Measurements from ENCODE around the gene ATE1. TPM values are rescaled to one million over a fixed set of nuclear protein-coding genes. Genes with fewer than 3 reads are reported as not detected.

ATE1 gene
- total RNA-seq, 1 experiment from 2014 or later, result 18.7 TPM

GRCh38 chr10:121796342-121796741 is 131.5 kb downstream of the ATE1 start:
- no TSS peak for BruUV-seq (replicated peaks)
- intact Hi-C loops (cut with micrococcal nuclease; ENCODE audit: unreplicated experiment), result no loop called here
- TF ChIP-seq CTCF (IDR thresholded peaks at IDR 0.05; ENCODE audit: unreplicated experiment), result no peak
- no peaks in the 10 kb centered on the region for H3K36me3 Mint-ChIP-seq (ENCODE audit: insufficient read depth, unreplicated experiment)
- no peaks in the 10 kb centered on the region for H3K27me3 Mint-ChIP-seq (ENCODE audit: unreplicated experiment)
- no peak overlapping the region for H3K27ac Mint-ChIP-seq (ENCODE audit: unreplicated experiment)
- H3K4me3 Mint-ChIP-seq (ENCODE audit: low read depth, unreplicated experiment), result no peak overlapping the region
- DNase-seq, result no peak
- H3K9me3 Mint-ChIP-seq (ENCODE audit: low read depth, unreplicated experiment), result no peaks in the 10 kb centered on the region
- CTCF ChIA-PET, result no interaction called here
- no peaks in the 10 kb centered on the region for H3K4me1 Mint-ChIP-seq (ENCODE audit: low read depth, unreplicated experiment)

GRCh38 chr10:121792198-121792597 is 135.6 kb downstream of the ATE1 start:
- no TSS peak for BruUV-seq (replicated peaks)
- Mint-ChIP-seq H3K4me1 (ENCODE audit: low read depth, unreplicated experiment) (peaks cover 13% of the 10 kb centered on the region), H3K27me3 (ENCODE audit: unreplicated experiment) (no peaks in the 10 kb centered on the region), H3K36me3 (ENCODE audit: insufficient read depth, unreplicated experiment) (no peaks in the 10 kb centered on the region), H3K4me3 (ENCODE audit: low read depth, unreplicated experiment) (no peak overlapping the region), H3K9me3 (ENCODE audit: low read depth, unreplicated experiment) (no peaks in the 10 kb centered on the region), H3K27ac (ENCODE audit: unreplicated experiment) (no peak overlapping the region)
- no peak for TF ChIP-seq CTCF (IDR thresholded peaks at IDR 0.05; ENCODE audit: unreplicated experiment)
- CTCF ChIA-PET, result no interaction called here
- intact Hi-C loops (cut with micrococcal nuclease; ENCODE audit: unreplicated experiment), result no loop called here
- no peak for DNase-seq

- peaks cover 13% of the 10 kb centered on the region for H3K4me1 Mint-ChIP-seq (ENCODE audit: low read depth, unreplicated experiment)
- H3K9me3 Mint-ChIP-seq (ENCODE audit: low read depth, unreplicated experiment), result no peaks in the 10 kb centered on the region
- no peaks in the 10 kb centered on the region for H3K27me3 Mint-ChIP-seq (ENCODE audit: unreplicated experiment)
- intact Hi-C loops (cut with micrococcal nuclease; ENCODE audit: unreplicated experiment), result no loop called here
- H3K36me3 Mint-ChIP-seq (ENCODE audit: insufficient read depth, unreplicated experiment), result no peaks in the 10 kb centered on the region
- H3K27ac Mint-ChIP-seq (ENCODE audit: unreplicated experiment), result no peak overlapping the region
- CTCF ChIA-PET, result no interaction called here
- no peak for DNase-seq
- no peak for TF ChIP-seq CTCF (IDR thresholded peaks at IDR 0.05; ENCODE audit: unreplicated experiment)
- H3K4me3 Mint-ChIP-seq (ENCODE audit: low read depth, unreplicated experiment), result no peak overlapping the region
- BruUV-seq (replicated peaks), result no TSS peak
These were observed 136.1 kb downstream of the ATE1 start for GRCh38 chr10:121791761-121792160.

- Mint-ChIP-seq H3K4me3 (ENCODE audit: low read depth, unreplicated experiment) (no peak overlapping the region), H3K27me3 (ENCODE audit: unreplicated experiment) (no peaks in the 10 kb centered on the region), H3K4me1 (ENCODE audit: low read depth, unreplicated experiment) (peaks cover 13% of the 10 kb centered on the region), H3K36me3 (ENCODE audit: insufficient read depth, unreplicated experiment) (no peaks in the 10 kb centered on the region), H3K27ac (ENCODE audit: unreplicated experiment) (no peak overlapping the region), H3K9me3 (ENCODE audit: low read depth, unreplicated experiment) (no peaks in the 10 kb centered on the region)
- intact Hi-C loops (cut with micrococcal nuclease; ENCODE audit: unreplicated experiment), result no loop called here
- DNase-seq, result no peak
- BruUV-seq (replicated peaks), result no TSS peak
- CTCF ChIA-PET, result no interaction called here
- no peak for TF ChIP-seq CTCF (IDR thresholded peaks at IDR 0.05; ENCODE audit: unreplicated experiment)
These were observed 139.1 kb downstream of the ATE1 start for GRCh38 chr10:121788717-121789116.

GRCh38 chr10:121788115-121788514 is 139.7 kb downstream of the ATE1 start:
- no peak for TF ChIP-seq CTCF (IDR thresholded peaks at IDR 0.05; ENCODE audit: unreplicated experiment)
- H3K4me1 Mint-ChIP-seq (ENCODE audit: low read depth, unreplicated experiment), result peaks cover 13% of the 10 kb centered on the region
- no peak overlapping the region for H3K27ac Mint-ChIP-seq (ENCODE audit: unreplicated experiment)
- no peaks in the 10 kb centered on the region for H3K36me3 Mint-ChIP-seq (ENCODE audit: insufficient read depth, unreplicated experiment)
- no peaks in the 10 kb centered on the region for H3K27me3 Mint-ChIP-seq (ENCODE audit: unreplicated experiment)
- H3K9me3 Mint-ChIP-seq (ENCODE audit: low read depth, unreplicated experiment), result no peaks in the 10 kb centered on the region
- BruUV-seq (replicated peaks), result no TSS peak
- H3K4me3 Mint-ChIP-seq (ENCODE audit: low read depth, unreplicated experiment), result no peak overlapping the region
- DNase-seq, result no peak
- CTCF ChIA-PET, result no interaction called here
- intact Hi-C loops (cut with micrococcal nuclease; ENCODE audit: unreplicated experiment), result no loop called here

Measured in Calu3 (cell line).